ENCODE results near the gene ACOXL.

DNA sequence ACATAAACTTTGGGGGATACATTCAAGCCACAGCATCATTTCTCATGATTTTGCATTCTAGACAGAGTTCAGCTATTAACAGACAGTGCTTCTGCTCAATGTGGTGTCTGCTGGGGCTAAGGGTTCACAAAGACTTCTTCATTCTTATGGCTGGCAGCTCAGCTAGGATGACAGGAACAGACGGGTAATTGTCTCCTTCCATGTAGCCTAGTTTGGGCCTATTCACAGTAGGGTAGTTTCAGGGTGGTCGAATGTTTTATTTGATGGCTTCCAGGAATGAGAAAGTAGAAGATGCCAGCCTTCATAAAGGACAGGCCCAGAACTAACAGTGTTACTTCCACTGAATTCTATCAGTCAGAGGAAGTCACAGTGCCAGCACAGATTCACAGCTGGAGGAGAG is 362.3 kb downstream of the ACOXL start:
- no peak for TF ChIP-seq CTCF (IDR thresholded peaks at IDR 0.05; ENCODE audit: low read length)
- TF ChIP-seq EZH2 (IDR thresholded peaks at IDR 0.05; ENCODE audit: borderline replicate concordance, low read length): no peak
